Upper lobe of left lung (tissue), 6 donors: ENCODE data around the gene NME3. TPM values are rescaled to one million over a fixed set of nuclear protein-coding genes. Genes with fewer than 3 reads are reported as not detected.

Source experiments
- ATAC-seq, 2 donors: fragments of 200-7000 bp; cut with Tn5 transposase; one replicate each; pipeline ENCODE4 v1.9.1; 2022; ENCODE audit warnings: mild to moderate bottlenecking in 2 of 2, moderate library complexity in 2 of 2; ENCODE audit not compliant: low FRiP score in 2 of 2
- DNase-seq, 2 donors: peaks; one replicate each; pipeline ENCODE4 v3.0.0-alpha.2; 2019 to 2020
- H3K27ac ChIP-seq, 4 donors: fragments of 200-600 bp; sonication (generic); one replicate each; pipeline ENCODE4 v1.5.1; 2016 to 2019
- H3K27me3 ChIP-seq, 4 donors: fragments of 200-600 bp; sonication (generic); one replicate each; pipeline ENCODE4 v1.5.1; 2017 to 2019
- H3K36me3 ChIP-seq, 4 donors: fragments of 200-600 bp; sonication (generic); one replicate each; pipeline ENCODE4 v1.5.1; 2016 to 2019
- H3K4me1 ChIP-seq, 4 donors: fragments of 200-600 bp; sonication (generic); one replicate each; pipeline ENCODE4 v1.5.1; 2018 to 2019
- H3K4me3 ChIP-seq, 4 donors: fragments of 200-600 bp; sonication (generic); one replicate each; pipeline ENCODE4 v1.5.1; 2017 to 2019; ENCODE audit warnings: mild to moderate bottlenecking in 2 of 4, moderate library complexity in 1 of 4
- H3K9me3 ChIP-seq, 4 donors: fragments of 200-600 bp; sonication (generic); one replicate each; pipeline ENCODE4 v1.5.1; 2018 to 2019
- CTCF ChIP-seq, 6 experiments: fragments of 450-650 bp in 4 of 6; fragments of 200-600 bp in 2 of 6; sonication (generic) in 2 of 6; IDR thresholded peaks; one replicate each; pipeline ENCODE4 v1.5.1; 2016 to 2019; ENCODE audit warnings: antibody characterized with exemption in 6 of 6
- EP300 ChIP-seq, 4 donors: sonication (generic); formaldehyde crosslinking; IDR thresholded peaks; one replicate each; pipeline ENCODE4 v1.5.1; 2017; ENCODE audit warnings: antibody characterized with exemption in 4 of 4, control low read depth in 2 of 4
- POLR2A ChIP-seq, 4 donors: fragments of 450-650 bp; IDR thresholded peaks; one replicate each; pipeline ENCODE4 v1.5.1; 2016 to 2017; ENCODE audit warnings: antibody characterized with exemption in 4 of 4, mild to moderate bottlenecking in 2 of 4
- POLR2AphosphoS5 ChIP-seq, 2 donors: sonication (generic); formaldehyde crosslinking; IDR thresholded peaks; one replicate each; pipeline ENCODE4 v1.5.1; 2017; ENCODE audit warnings: antibody characterized with exemption in 2 of 2
- WGBS, 2 donors: methylation state at CpG; one replicate each; pipeline ENCODE4 v1.1.5; 2017 to 2018; 5-methylcytosine and 5-hydroxymethylcytosine counted together
- total RNA-seq, 6 donors: library from RNA; depleted of rRNA in 4 of 6; stranded (reverse); fragments of >200 nt in 4 of 6; gene quantifications; one replicate each; pipeline versions ENCODE4 v1.1.0 to v1.2.1, GENCODE V29; 2016 to 2021
- donor health status: DM: no; HTN: no; CAD: no; lungs with moderate emphysema.
- donor health status: DM: no; HTN: yes; CAD: no; lungs with severe emphysema.

The NME3 gene
- total RNA-seq, 6 donors from 2014 or later, result 57.8 to 155 (median 78.9) TPM

GRCh38 chr16:1758923-1759322 lies 12.4 kb downstream of the NME3 start:
- Histone ChIP-seq H3K27ac (no peak overlapping the region), H3K36me3 (peaks cover 17 to 73% (median 59%) of the 10 kb centered on the region in 4 donors), H3K4me3 (no peak overlapping the region), H3K9me3 (no peaks in the 10 kb centered on the region), H3K27me3 (no peaks in the 10 kb centered on the region), H3K4me1 (no peaks in the 10 kb centered on the region)
- TF ChIP-seq EP300 (IDR thresholded peaks at IDR 0.05) (no peak), CTCF (IDR thresholded peaks at IDR 0.05) (no peak), POLR2AphosphoS5 (IDR thresholded peaks at IDR 0.05) (no peak)
- DNase-seq (peak in 1 of 2 donors; percentile 60), ATAC-seq (no peak)
- WGBS, 2 donors, result 93 to 97% methylated on average over 16 to 18 of the region's 18 CpGs

GRCh38 chr16:1757714-1758461 lies 13.5 kb downstream of the NME3 start:
- Histone ChIP-seq H3K36me3 (peaks cover 11 to 73% (median 53%) of the 10 kb centered on the region in 4 donors), H3K4me1 (no peaks in the 10 kb centered on the region), H3K27ac (no peak overlapping the region), H3K4me3 (no peak overlapping the region), H3K27me3 (no peaks in the 10 kb centered on the region), H3K9me3 (no peaks in the 10 kb centered on the region)
- WGBS, 2 donors, result 93 to 97% methylated on average over 15 to 34 of the region's 37 CpGs
- ATAC-seq (no peak), DNase-seq (peak in 1 of 2 donors; percentile 70)
- no peak for TF ChIP-seq CTCF (IDR thresholded peaks at IDR 0.05)
- no peak for TF ChIP-seq POLR2A (IDR thresholded peaks at IDR 0.05)
- no peak for TF ChIP-seq POLR2AphosphoS5 (IDR thresholded peaks at IDR 0.05)
- no peak for TF ChIP-seq EP300 (IDR thresholded peaks at IDR 0.05)

- 88 to 97% methylated on average over 12 of the region's 12 CpGs for WGBS, 2 donors
- no peak for ATAC-seq
- H3K4me1 ChIP-seq, result no peaks in the 10 kb centered on the region
- TF ChIP-seq CTCF (IDR thresholded peaks at IDR 0.05) (no peak), POLR2A (IDR thresholded peaks at IDR 0.05) (no peak), EP300 (IDR thresholded peaks at IDR 0.05) (no peak), POLR2AphosphoS5 (IDR thresholded peaks at IDR 0.05) (no peak)
- no peaks in the 10 kb centered on the region for H3K27me3 ChIP-seq
- no peak for DNase-seq
- H3K4me3 ChIP-seq, result no peak overlapping the region
- no peaks in the 10 kb centered on the region for H3K9me3 ChIP-seq
- H3K27ac ChIP-seq, result no peak overlapping the region
- peaks cover 13 to 77% (median 51%) of the 10 kb centered on the region in 4 donors for H3K36me3 ChIP-seq
Measured at GRCh38 chr16:1754204-1754603, 17.1 kb downstream of the NME3 start.

GRCh38 chr16:1752853-1753252 lies 18.5 kb downstream of the NME3 start:
- no peaks in the 10 kb centered on the region for H3K9me3 ChIP-seq
- no peaks in the 10 kb centered on the region for H3K4me1 ChIP-seq
- TF ChIP-seq EP300 (IDR thresholded peaks at IDR 0.05) (no peak), POLR2A (IDR thresholded peaks at IDR 0.05) (no peak), POLR2AphosphoS5 (IDR thresholded peaks at IDR 0.05) (no peak), CTCF (IDR thresholded peaks at IDR 0.05) (no peak)
- DNase-seq, result no peak
- H3K36me3 ChIP-seq, result peaks cover 21 to 83% (median 58%) of the 10 kb centered on the region in 4 donors
- WGBS, 2 donors, result 94 to 95% methylated on average over 14 of the region's 14 CpGs
- no peaks in the 10 kb centered on the region for H3K27me3 ChIP-seq
- H3K27ac ChIP-seq, result no peak overlapping the region
- no peak overlapping the region for H3K4me3 ChIP-seq
- ATAC-seq, result no peak

- DNase-seq, result peak in 1 of 2 donors; percentile 52
- 95 to 99% methylated on average over 14 of the region's 16 CpGs for WGBS, 2 donors
- H3K27me3 ChIP-seq, result no peaks in the 10 kb centered on the region
- no peak overlapping the region for H3K27ac ChIP-seq
- TF ChIP-seq EP300 (IDR thresholded peaks at IDR 0.05), result no peak
- no peak for TF ChIP-seq POLR2AphosphoS5 (IDR thresholded peaks at IDR 0.05)
- TF ChIP-seq POLR2A (IDR thresholded peaks at IDR 0.05), result no peak
- no peak for TF ChIP-seq CTCF (IDR thresholded peaks at IDR 0.05)
- H3K36me3 ChIP-seq, result peaks cover 21 to 84% (median 62%) of the 10 kb centered on the region in 4 donors
- H3K4me3 ChIP-seq, result no peak overlapping the region
- no peaks in the 10 kb centered on the region for H3K9me3 ChIP-seq
- no peak for ATAC-seq
- H3K4me1 ChIP-seq, result no peaks in the 10 kb centered on the region
Measured at GRCh38 chr16:1751946-1752345, 19.4 kb downstream of the NME3 start.
